Measurements from ENCODE around the gene CDH5.

DNA sequence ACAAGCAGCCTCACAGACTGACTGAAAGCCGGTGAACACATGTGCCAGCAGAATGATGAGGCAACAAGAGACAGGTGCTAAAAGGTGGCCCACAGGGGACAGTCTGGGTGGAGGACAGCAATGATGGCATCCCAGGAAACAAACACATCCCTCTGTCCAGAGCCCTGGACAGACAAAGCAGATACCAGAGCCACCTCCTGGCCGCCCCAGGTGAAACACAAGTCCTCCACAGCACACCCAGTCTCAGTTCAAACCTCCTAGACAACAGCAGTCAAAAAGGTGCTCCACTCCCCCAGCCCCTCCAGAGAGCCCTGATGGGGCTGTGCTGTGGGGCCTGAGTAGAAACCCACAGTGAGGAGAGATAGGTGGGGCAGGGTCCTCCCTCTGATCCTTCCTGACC, 20.3 kb upstream of the CDH5 start:
- TF ChIP-seq SIN3A (IDR thresholded peaks at IDR 0.05; ENCODE audit: borderline replicate concordance, insufficient read depth, low read length) (no peak), POLR2AphosphoS5 (IDR thresholded peaks at IDR 0.05; ENCODE audit: low read depth, low read length) (no peak), FOXP2 (optimal IDR thresholded peaks at IDR 0.05; ENCODE audit: borderline replicate concordance, extremely low read depth, extremely low read length, insufficient read depth) (no peak)
- TF ChIP-seq, protein P1, sequence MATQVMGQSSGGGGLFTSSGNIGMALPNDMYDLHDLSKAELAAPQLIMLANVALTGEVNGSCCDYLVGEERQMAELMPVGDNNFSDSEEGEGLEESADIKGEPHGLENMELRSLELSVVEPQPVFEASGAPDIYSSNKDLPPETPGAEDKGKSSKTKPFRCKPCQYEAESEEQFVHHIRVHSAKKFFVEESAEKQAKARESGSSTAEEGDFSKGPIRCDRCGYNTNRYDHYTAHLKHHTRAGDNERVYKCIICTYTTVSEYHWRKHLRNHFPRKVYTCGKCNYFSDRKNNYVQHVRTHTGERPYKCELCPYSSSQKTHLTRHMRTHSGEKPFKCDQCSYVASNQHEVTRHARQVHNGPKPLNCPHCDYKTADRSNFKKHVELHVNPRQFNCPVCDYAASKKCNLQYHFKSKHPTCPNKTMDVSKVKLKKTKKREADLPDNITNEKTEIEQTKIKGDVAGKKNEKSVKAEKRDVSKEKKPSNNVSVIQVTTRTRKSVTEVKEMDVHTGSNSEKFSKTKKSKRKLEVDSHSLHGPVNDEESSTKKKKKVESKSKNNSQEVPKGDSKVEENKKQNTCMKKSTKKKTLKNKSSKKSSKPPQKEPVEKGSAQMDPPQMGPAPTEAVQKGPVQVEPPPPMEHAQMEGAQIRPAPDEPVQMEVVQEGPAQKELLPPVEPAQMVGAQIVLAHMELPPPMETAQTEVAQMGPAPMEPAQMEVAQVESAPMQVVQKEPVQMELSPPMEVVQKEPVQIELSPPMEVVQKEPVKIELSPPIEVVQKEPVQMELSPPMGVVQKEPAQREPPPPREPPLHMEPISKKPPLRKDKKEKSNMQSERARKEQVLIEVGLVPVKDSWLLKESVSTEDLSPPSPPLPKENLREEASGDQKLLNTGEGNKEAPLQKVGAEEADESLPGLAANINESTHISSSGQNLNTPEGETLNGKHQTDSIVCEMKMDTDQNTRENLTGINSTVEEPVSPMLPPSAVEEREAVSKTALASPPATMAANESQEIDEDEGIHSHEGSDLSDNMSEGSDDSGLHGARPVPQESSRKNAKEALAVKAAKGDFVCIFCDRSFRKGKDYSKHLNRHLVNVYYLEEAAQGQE (IDR thresholded peaks at IDR 0.05; ENCODE audit: insufficient read depth in 1 of 2, low read depth in 2 of 2, low read length in 2 of 2): no peak

Measured in PFSK-1 (cell line).